HepG2 (cell line): ENCODE measurements around the gene CAMTA1. TPM values are rescaled to one million over a fixed set of nuclear protein-coding genes. Genes with fewer than 3 reads are reported as not detected.

Experiments used
- ATAC-seq: fragments of 200-7000 bp; cut with Tn5 transposase; 3 replicates; pipeline ENCODE4 v1.9.1; 2020; ENCODE audit warnings: mild to moderate bottlenecking, moderate library complexity
- BruUV-seq: library from RNA; stranded (reverse); fragments of 400-500 nt; replicated peaks from 2 replicates; lab custom pipeline; 2021; lab: Mats Ljungman, UMichigan
- CTCF ChIA-PET: fragments of 300-600 bp; formaldehyde crosslinking; extraction: SDS; loops from one replicate; lab custom pipeline; 2021; ENCODE audit warnings: low total read pairs, inconsistent platforms, low intra/inter-chr PET ratio; lab: Yijun Ruan, JAX
- POLR2A ChIA-PET: fragments of 350-600 bp; sonication (Branson Sonifier 250); formaldehyde crosslinking; loops from one replicate; lab custom pipeline; 2020; ENCODE audit warnings: antibody characterized with exemption, inconsistent platforms; lab: Yijun Ruan, JAX
- DNase-seq: peaks from one replicate; pipeline ENCODE4 v3.0.0-alpha.2; 2015; ENCODE audit warnings: low spot score
- FAIRE-seq: peaks from 3 replicates; lab custom pipeline; 2011; peaks lifted over from hg19 to GRCh38; lab: Jason Lieb, UNC
- H2AFZ ChIP-seq: one replicate; pipeline ENCODE4 v1.6.1; 2011; ENCODE audit warnings: low read length, inconsistent platforms
- H3K27ac ChIP-seq: fragments of 300-600 bp; 3 replicates; pipeline ENCODE4 v1.8.0; 2011; ENCODE audit warnings: mixed run types, mild to moderate bottlenecking, mixed read lengths, low read length, inconsistent platforms; ENCODE audit not compliant: insufficient read depth; ENCODE audit errors: extremely low read length
- H3K27me3 ChIP-seq, 2 experiments: fragments of 200-600 bp in 1 of 2; 2 replicates in 1 of 2; 3 replicates in 1 of 2; pipeline versions ENCODE4 v1.6.0 to v1.8.0; 2011; ENCODE audit warnings: low read length in 2 of 2, mild to moderate bottlenecking in 2 of 2, moderate library complexity in 2 of 2, inconsistent platforms in 1 of 2; ENCODE audit not compliant: insufficient read depth in 2 of 2, control insufficient read depth in 1 of 2
- H3K36me3 ChIP-seq, 2 experiments: fragments of 200-600 bp in 1 of 2; replicated peaks in 1 of 2; 2 replicates in 1 of 2; 3 replicates in 1 of 2; pipeline versions ENCODE4 v1.5.1 to v1.8.0; 2011; ENCODE audit warnings: low read length in 2 of 2, inconsistent platforms in 1 of 2; ENCODE audit not compliant: insufficient read depth in 2 of 2, control insufficient read depth in 1 of 2
- H3K4me1 ChIP-seq: 2 replicates; pipeline ENCODE4 v1.5.1; 2012; ENCODE audit warnings: low read length, inconsistent platforms; ENCODE audit not compliant: insufficient read depth
- H3K4me2 ChIP-seq: 2 replicates; pipeline ENCODE4 v1.6.0; 2011; ENCODE audit warnings: low read depth, low read length, inconsistent platforms
- H3K4me3 ChIP-seq, 3 experiments: fragments of 200-600 bp in 1 of 3; sonication (generic), shearing (Covaris generic) in 1 of 3; replicated peaks in 1 of 3; 2 replicates each; pipeline ENCODE4 v1.5.1; 2011 to 2016; ENCODE audit warnings: low read length in 3 of 3, inconsistent platforms in 2 of 3, low read depth in 2 of 3, mild to moderate bottlenecking in 2 of 3, control low read depth in 1 of 3, mixed read lengths in 1 of 3; ENCODE audit not compliant: insufficient read depth in 1 of 3
- H3K79me2 ChIP-seq: one replicate; pipeline ENCODE4 v1.6.1; 2011; ENCODE audit warnings: low read length, inconsistent platforms; ENCODE audit not compliant: insufficient read depth
- H3K9ac ChIP-seq: 2 replicates; pipeline ENCODE4 v1.6.0; 2011; ENCODE audit warnings: mild to moderate bottlenecking, low read depth, low read length, inconsistent platforms; ENCODE audit not compliant: insufficient read depth
- H3K9me3 ChIP-seq: 2 replicates; pipeline ENCODE4 v1.5.1; 2012; ENCODE audit warnings: mild to moderate bottlenecking, low read length
- H4K20me1 ChIP-seq: 2 replicates; pipeline ENCODE4 v1.6.0; 2011; ENCODE audit warnings: inconsistent platforms, mild to moderate bottlenecking, low read length, moderate library complexity; ENCODE audit not compliant: insufficient read depth
- CCDC6 ChIP-seq: sonication (generic); formaldehyde crosslinking; IDR thresholded peaks from 2 replicates; pipeline ENCODE4 v1.8.1; 2022; ENCODE audit warnings: mild to moderate bottlenecking, missing genetic modification reagents, moderate library complexity
- DNMT3B ChIP-seq: conservative IDR thresholded peaks from 2 replicates; pipeline ENCODE4 v1.6.1; 2016; ENCODE audit warnings: missing biosample characterization, control low read depth
- GZF1 ChIP-seq: sonication (generic); formaldehyde crosslinking; IDR thresholded peaks from 2 replicates; pipeline ENCODE4 v1.5.1; 2020; ENCODE audit warnings: mild to moderate bottlenecking, missing genetic modification reagents
- IRF2 ChIP-seq: IDR thresholded peaks from 2 replicates; pipeline ENCODE4 v1.6.1; 2018; ENCODE audit warnings: missing genetic modification reagents, missing compliant biosample characterization
- RNF2 ChIP-seq: fragments of 450-650 bp; conservative IDR thresholded peaks from 2 replicates; pipeline ENCODE4 v1.6.1; 2016; ENCODE audit warnings: low read depth
- TCF7L2 ChIP-seq: IDR thresholded peaks from 2 replicates; pipeline ENCODE4 v1.6.1; 2011; ENCODE audit warnings: mild to moderate bottlenecking, low read depth, low read length, moderate library complexity
- ZHX2 ChIP-seq, 2 experiments: sonication (generic) in 1 of 2; formaldehyde crosslinking in 1 of 2; IDR thresholded peaks; 2 replicates each; pipeline versions ENCODE4 v1.6.1 to v1.9.0; 2014 to 2022; ENCODE audit warnings: antibody characterized with exemption in 1 of 2, borderline replicate concordance in 1 of 2, inconsistent platforms in 1 of 2, low read depth in 1 of 2, missing genetic modification reagents in 1 of 2
- ZNF235 ChIP-seq: sonication (generic); formaldehyde crosslinking; IDR thresholded peaks from 2 replicates; pipeline ENCODE4 v1.8.1; 2023; ENCODE audit warnings: mild to moderate bottlenecking, missing genetic modification reagents, borderline replicate concordance
- ZNF331 ChIP-seq: sonication (generic); formaldehyde crosslinking; IDR thresholded peaks from 2 replicates; pipeline ENCODE4 v1.4.0; 2020; ENCODE audit warnings: missing genetic modification reagents
- WGBS: methylation state at CpG from one replicate; pipeline ENCODE4 v1.1.6; 2017; ENCODE audit warnings: low lambda C conversion rate; 5-methylcytosine and 5-hydroxymethylcytosine counted together
- in situ Hi-C: cut with HindIII; loops from 2 replicates; pipeline ENCODE4 v1.10.0; 2017; ENCODE audit warnings: low pct_unique_long_range_greater_than_20kb; ENCODE audit not compliant: extremely low pct_ligation_motif_present
- intact Hi-C: fragments of 100-400 bp; cut with micrococcal nuclease; formaldehyde crosslinking; loops from one replicate; pipeline ENCODE4 v1.10.0; 2022; ENCODE audit not compliant: unreplicated experiment
- polyA plus RNA-seq, 8 experiments: library from polyadenylated mRNA; depleted of rRNA in 3 of 8; stranded (reverse) in 7 of 8; unstranded in 1 of 8; fragments of >200 nt; fragmentation: Illumina TruSeq in 4 of 8; extraction: Trizol in 4 of 8; gene quantifications; 2 replicates each; pipeline versions ENCODE4 v1.2.1 to v1.2.3, GENCODE V29; 2011 to 2016; ENCODE audit warnings: low read depth in 4 of 8, missing spikeins in 1 of 8, mixed read lengths in 1 of 8; ENCODE audit not compliant: insufficient read depth in 1 of 8
- total RNA-seq, 5 experiments: library from RNA; depleted of rRNA; stranded (reverse); fragments of >200 nt; fragmentation: Illumina TruSeq; extraction: Trizol; gene quantifications; 2 replicates each; pipeline ENCODE4 v1.2.3, GENCODE V29; 2016; ENCODE audit warnings: low read depth in 1 of 5
- TF ChIP-seq, protein P1 (sequence below): IDR thresholded peaks from 2 replicates; pipeline ENCODE4 v1.6.1; 2018; ENCODE audit warnings: missing genetic modification reagents, mild to moderate bottlenecking, missing compliant biosample characterization
- TF ChIP-seq, protein P2 (sequence below): conservative IDR thresholded peaks from 2 replicates; pipeline ENCODE4 v1.6.1; 2018; ENCODE audit warnings: missing genetic modification reagents
- TF ChIP-seq, protein P3 (sequence below): sonication (generic); formaldehyde crosslinking; IDR thresholded peaks from 2 replicates; pipeline ENCODE4 v1.8.0; 2022; ENCODE audit warnings: missing genetic modification reagents, mild to moderate bottlenecking, inconsistent platforms, borderline replicate concordance

CAMTA1 gene
- total and polyA plus RNA-seq, 2 of the 13 experiments (the other 11 are each of a cell fraction or from before 2014, with no cell fraction given), result 25.0 to 36.4 TPM

DNA sequence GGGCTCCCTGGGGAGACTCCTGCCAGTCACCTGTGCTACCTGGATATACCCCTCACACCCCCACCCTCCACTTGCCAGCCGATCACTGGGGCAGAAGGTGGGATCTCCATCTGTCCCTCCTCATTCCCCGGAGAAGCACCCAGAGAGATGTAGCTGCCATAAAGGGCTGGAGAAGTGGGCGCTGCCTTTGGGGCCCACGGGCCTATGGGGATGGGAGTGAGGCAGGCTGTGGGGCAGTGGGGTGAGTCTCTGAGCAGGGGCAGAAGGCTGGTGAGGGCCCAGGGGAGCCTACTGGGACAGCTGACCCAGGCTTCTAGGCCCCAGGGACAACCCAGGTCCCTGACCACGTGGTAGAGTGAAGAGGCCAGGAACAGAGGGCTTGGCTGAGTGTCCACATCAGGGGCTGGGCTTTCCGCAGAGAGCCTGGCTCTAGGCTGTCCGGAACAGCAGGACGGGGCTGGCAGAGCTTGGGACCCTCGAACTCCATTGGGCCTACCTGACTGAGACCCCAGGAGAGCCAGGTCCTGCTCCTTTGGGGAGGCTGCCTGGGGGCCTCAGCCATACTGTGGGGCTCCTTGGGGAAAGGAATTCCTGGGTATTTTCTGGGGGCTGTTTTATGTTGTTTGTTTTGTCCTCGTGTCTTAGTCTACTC, 780.0 kb downstream of the CAMTA1 start:
- no peak for FAIRE-seq
- no peak overlapping the region for H3K9ac ChIP-seq
- ChIA-PET CTCF (no interaction called here), POLR2A (no interaction called here)
- intact Hi-C loops, result no loop called here
- in situ Hi-C loops, result no loop called here
- no peak overlapping the region for H3K4me3 ChIP-seq
- DNase-seq, result no peak
- 9% methylated on average over 4 of the region's 10 CpGs for WGBS
- H3K4me1 ChIP-seq, result no peaks in the 10 kb centered on the region
- H3K4me2 ChIP-seq, result no peak overlapping the region
- no peaks in the 10 kb centered on the region for H4K20me1 ChIP-seq
- no TSS peak for BruUV-seq
- no peaks in the 10 kb centered on the region for H3K36me3 ChIP-seq
- H3K27ac ChIP-seq, result no peak overlapping the region
- no peaks in the 10 kb centered on the region for H3K9me3 ChIP-seq
- peaks cover 4 to 28% of the 10 kb centered on the region in 2 experiments; a peak in 4 of 5 replicates for H3K27me3 ChIP-seq
- H3K79me2 ChIP-seq, result no peaks in the 10 kb centered on the region
- ATAC-seq, result no peak
- no peak overlapping the region for H2AFZ ChIP-seq
- TF ChIP-seq CCDC6 (CRISPR knock-in tag), result no peak
- no peak for TF ChIP-seq GZF1
- TF ChIP-seq ZNF235, result no peak
- TF ChIP-seq, protein P1, sequence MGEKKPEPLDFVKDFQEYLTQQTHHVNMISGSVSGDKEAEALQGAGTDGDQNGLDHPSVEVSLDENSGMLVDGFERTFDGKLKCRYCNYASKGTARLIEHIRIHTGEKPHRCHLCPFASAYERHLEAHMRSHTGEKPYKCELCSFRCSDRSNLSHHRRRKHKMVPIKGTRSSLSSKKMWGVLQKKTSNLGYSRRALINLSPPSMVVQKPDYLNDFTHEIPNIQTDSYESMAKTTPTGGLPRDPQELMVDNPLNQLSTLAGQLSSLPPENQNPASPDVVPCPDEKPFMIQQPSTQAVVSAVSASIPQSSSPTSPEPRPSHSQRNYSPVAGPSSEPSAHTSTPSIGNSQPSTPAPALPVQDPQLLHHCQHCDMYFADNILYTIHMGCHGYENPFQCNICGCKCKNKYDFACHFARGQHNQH (CRISPR knock-in tag), result no peak
- no peak for TF ChIP-seq RNF2
- TF ChIP-seq, protein P2, sequence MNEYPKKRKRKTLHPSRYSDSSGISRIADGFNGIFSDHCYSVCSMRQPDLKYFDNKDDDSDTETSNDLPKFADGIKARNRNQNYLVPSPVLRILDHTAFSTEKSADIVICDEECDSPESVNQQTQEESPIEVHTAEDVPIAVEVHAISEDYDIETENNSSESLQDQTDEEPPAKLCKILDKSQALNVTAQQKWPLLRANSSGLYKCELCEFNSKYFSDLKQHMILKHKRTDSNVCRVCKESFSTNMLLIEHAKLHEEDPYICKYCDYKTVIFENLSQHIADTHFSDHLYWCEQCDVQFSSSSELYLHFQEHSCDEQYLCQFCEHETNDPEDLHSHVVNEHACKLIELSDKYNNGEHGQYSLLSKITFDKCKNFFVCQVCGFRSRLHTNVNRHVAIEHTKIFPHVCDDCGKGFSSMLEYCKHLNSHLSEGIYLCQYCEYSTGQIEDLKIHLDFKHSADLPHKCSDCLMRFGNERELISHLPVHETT (CRISPR knock-in tag), result no peak
- TF ChIP-seq, protein P3, sequence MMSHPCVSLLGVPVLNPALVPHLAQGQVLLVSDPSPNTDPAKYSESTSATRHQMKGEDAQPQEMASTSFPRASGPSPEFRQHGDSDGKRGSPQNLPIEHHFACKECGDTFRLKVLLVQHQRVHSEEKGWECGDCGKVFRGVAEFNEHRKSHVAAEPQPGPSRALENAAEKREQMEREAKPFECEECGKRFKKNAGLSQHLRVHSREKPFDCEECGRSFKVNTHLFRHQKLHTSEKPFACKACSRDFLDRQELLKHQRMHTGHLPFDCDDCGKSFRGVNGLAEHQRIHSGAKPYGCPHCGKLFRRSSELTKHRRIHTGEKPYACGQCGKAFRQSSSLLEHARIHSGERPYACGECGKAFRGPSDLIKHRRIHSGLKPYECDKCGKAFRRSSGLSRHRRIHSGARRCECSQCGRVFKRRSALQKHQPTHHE (CRISPR knock-in tag), result no peak
- TF ChIP-seq ZNF331, result no peak
- TF ChIP-seq ZHX2 (IDR thresholded peaks at IDR 0.05; ENCODE audit: low read depth), result no peak
- no peak for TF ChIP-seq ZHX2 (CRISPR knock-in tag; IDR thresholded peaks at IDR 0.05; ENCODE audit: borderline replicate concordance)
- TF ChIP-seq IRF2 (CRISPR knock-in tag), result no peak
- no peak for TF ChIP-seq TCF7L2
- no peak for TF ChIP-seq DNMT3B (CRISPR knock-in tag)
